H1 (cell line): ENCODE data around the gene RETREG1. TPM values are rescaled to one million over a fixed set of nuclear protein-coding genes. Genes with fewer than 3 reads are reported as not detected.

Source experiments
- CTCF ChIA-PET: fragments of 300-600 bp; sonication (Branson Sonifier 250); formaldehyde crosslinking; loops from one replicate; lab custom pipeline; 2021; ENCODE audit not compliant: partially characterized antibody; lab: Charles Lee
- POLR2A ChIA-PET: fragments of 300-600 bp; sonication (Branson Sonifier 250); formaldehyde crosslinking; loops from one replicate; lab custom pipeline; 2021; ENCODE audit warnings: inconsistent platforms; ENCODE audit not compliant: partially characterized antibody; lab: Charles Lee
- DNase-seq, 2 experiments: peaks; one replicate each; pipeline versions ENCODE4 v3.0.0 to v3.0.0-alpha.2; 2010 to 2022; ENCODE audit warnings: low spot score in 2 of 2, low read depth in 1 of 2, mixed read lengths in 1 of 2
- FAIRE-seq: peaks from 2 replicates; lab custom pipeline; 2011; peaks lifted over from hg19 to GRCh38; lab: Jason Lieb, UNC
- H2AFZ ChIP-seq: 2 replicates; pipeline ENCODE4 v1.8.1; 2012; ENCODE audit warnings: low read length, inconsistent platforms
- H2AK5ac ChIP-seq: 2 replicates; pipeline ENCODE4 v1.6.1; 2013; ENCODE audit warnings: low read depth, low read length
- H2BK120ac ChIP-seq: replicated peaks from 2 replicates; pipeline ENCODE3; 2013; ENCODE audit warnings: low read depth, low read length, inconsistent platforms
- H2BK12ac ChIP-seq: 2 replicates; pipeline ENCODE4 v1.6.1; 2013; ENCODE audit warnings: low read depth, low read length
- H2BK15ac ChIP-seq: 2 replicates; pipeline ENCODE4 v1.6.1; 2013; ENCODE audit warnings: low read length
- H2BK20ac ChIP-seq: 2 replicates; pipeline ENCODE4 v1.6.1; 2013; ENCODE audit warnings: low read length
- H2BK5ac ChIP-seq: 2 replicates; pipeline ENCODE4 v1.6.1; 2013; ENCODE audit warnings: low read depth, low read length
- H3K14ac ChIP-seq: 2 replicates; pipeline ENCODE4 v1.6.1; 2013; ENCODE audit warnings: inconsistent platforms; ENCODE audit not compliant: insufficient read length
- H3K18ac ChIP-seq: 2 replicates; pipeline ENCODE4 v1.6.1; 2013; ENCODE audit warnings: low read length; ENCODE audit errors: extremely low read depth
- H3K23ac ChIP-seq: 2 replicates; pipeline ENCODE4 v1.6.1; 2013; ENCODE audit warnings: inconsistent platforms; ENCODE audit not compliant: insufficient read length
- H3K23me2 ChIP-seq: 2 replicates; pipeline ENCODE4 v1.6.1; 2013; ENCODE audit warnings: low read depth, low read length
- H3K27ac ChIP-seq: 2 replicates; pipeline ENCODE4 v1.6.1; 2011; ENCODE audit warnings: low read depth, low read length, inconsistent platforms
- H3K27me3 ChIP-seq, 4 experiments: replicated peaks in 1 of 4; 1 replicate in 1 of 4; 2 replicates in 3 of 4; pipeline versions ENCODE4 v1.6.1 to v1.8.1; 2011 to 2013; ENCODE audit warnings: low read length in 3 of 4, mild to moderate bottlenecking in 3 of 4, inconsistent platforms in 2 of 4, mixed read lengths in 2 of 4, moderate library complexity in 1 of 4; ENCODE audit not compliant: control insufficient read depth in 3 of 4, insufficient read depth in 3 of 4; ENCODE audit errors: extremely low read depth in 1 of 4
- H3K36me3 ChIP-seq, 4 experiments: 2 replicates each; pipeline versions ENCODE4 v1.6.1 to v1.8.1; 2011 to 2013; ENCODE audit warnings: mild to moderate bottlenecking in 4 of 4, low read length in 3 of 4, moderate library complexity in 2 of 4, control low read depth in 1 of 4, inconsistent platforms in 1 of 4; ENCODE audit not compliant: insufficient read depth in 4 of 4, control insufficient read depth in 2 of 4
- H3K4ac ChIP-seq: replicated peaks from 2 replicates; pipeline ENCODE3; 2013; ENCODE audit warnings: low read length, low read depth, mixed read lengths, inconsistent platforms; ENCODE audit not compliant: insufficient read length
- H3K4me1 ChIP-seq, 4 experiments: replicated peaks in 1 of 4; 1 replicate in 1 of 4; 2 replicates in 3 of 4; pipeline versions ENCODE4 v1.6.1 to v1.8.1; 2011 to 2013; ENCODE audit warnings: low read length in 3 of 4, inconsistent platforms in 2 of 4, mixed read lengths in 1 of 4; ENCODE audit not compliant: insufficient read depth in 4 of 4, control insufficient read depth in 3 of 4
- H3K4me2 ChIP-seq, 2 experiments: 2 replicates each; pipeline versions ENCODE4 v1.6.1 to v1.8.1; 2011 to 2013; ENCODE audit warnings: low read depth in 2 of 2, low read length in 2 of 2, control low read depth in 1 of 2, inconsistent platforms in 1 of 2, mild to moderate bottlenecking in 1 of 2; ENCODE audit not compliant: insufficient read depth in 1 of 2
- H3K4me3 ChIP-seq, 4 experiments: fragments of 200-600, 300-600 bp in 1 of 4; sonication (generic), shearing (Covaris generic), sonication (Bioruptor Twin) in 1 of 4; 2 replicates each; pipeline versions ENCODE4 v1.5.1 to v1.8.1; 2011 to 2016; ENCODE audit warnings: low read length in 4 of 4, low read depth in 3 of 4, control low read depth in 2 of 4, inconsistent platforms in 2 of 4, mild to moderate bottlenecking in 2 of 4, mixed read lengths in 1 of 4, moderate library complexity in 1 of 4; ENCODE audit not compliant: insufficient read depth in 2 of 4; ENCODE audit errors: extremely low read depth in 1 of 4
- H3K56ac ChIP-seq: replicated peaks from 2 replicates; pipeline ENCODE3; 2013; ENCODE audit warnings: low read depth, mild to moderate bottlenecking, mixed read lengths, low read length, inconsistent platforms; ENCODE audit not compliant: insufficient read length
- H3K79me1 ChIP-seq: 2 replicates; pipeline ENCODE4 v1.6.1; 2013; ENCODE audit warnings: low read depth, low read length, control low read depth
- H3K79me2 ChIP-seq, 2 experiments: 2 replicates each; pipeline versions ENCODE4 v1.6.1 to v1.8.1; 2012 to 2013; ENCODE audit warnings: low read length in 2 of 2, mild to moderate bottlenecking in 2 of 2, inconsistent platforms in 1 of 2; ENCODE audit not compliant: insufficient read depth in 2 of 2, control insufficient read depth in 1 of 2
- H3K9ac ChIP-seq, 4 experiments: replicated peaks in 1 of 4; 1 replicate in 1 of 4; 2 replicates in 3 of 4; pipeline versions ENCODE4 v1.6.1 to v1.8.1; 2011 to 2013; ENCODE audit warnings: low read depth in 3 of 4, low read length in 3 of 4, control low read depth in 2 of 4, mild to moderate bottlenecking in 2 of 4, moderate library complexity in 2 of 4, inconsistent platforms in 1 of 4; ENCODE audit errors: extremely low read depth in 1 of 4
- H3K9me3 ChIP-seq, 2 experiments: 2 replicates each; pipeline versions ENCODE4 v1.6.1 to v1.8.1; 2012 to 2013; ENCODE audit warnings: mild to moderate bottlenecking in 2 of 2, moderate library complexity in 2 of 2, control low read depth in 1 of 2, inconsistent platforms in 1 of 2, low read depth in 1 of 2, low read length in 1 of 2, mixed read lengths in 1 of 2; ENCODE audit not compliant: insufficient read depth in 2 of 2
- H4K20me1 ChIP-seq, 2 experiments: replicated peaks in 1 of 2; 2 replicates each; pipeline versions ENCODE3 to v1.8.1; 2011 to 2013; ENCODE audit warnings: inconsistent platforms in 2 of 2, low read length in 2 of 2, mild to moderate bottlenecking in 1 of 2; ENCODE audit not compliant: insufficient read depth in 2 of 2, control insufficient read depth in 1 of 2
- H4K5ac ChIP-seq: 2 replicates; pipeline ENCODE4 v1.6.1; 2013; ENCODE audit warnings: low read length, low read depth, mixed read lengths, inconsistent platforms; ENCODE audit not compliant: insufficient read length
- H4K8ac ChIP-seq: 2 replicates; pipeline ENCODE4 v1.8.0; 2013; ENCODE audit warnings: mild to moderate bottlenecking, moderate library complexity, low read length, inconsistent platforms; ENCODE audit not compliant: insufficient read depth; ENCODE audit errors: extremely low read depth
- H4K91ac ChIP-seq: replicated peaks from 2 replicates; pipeline ENCODE3; 2013; ENCODE audit warnings: low read length, mixed read lengths, inconsistent platforms; ENCODE audit not compliant: insufficient read length
- CBX8 ChIP-seq: fragments of 300-800, 300-1000 bp; sonication (generic); IDR thresholded peaks from 2 replicates; pipeline ENCODE4 v1.7.1; 2016; ENCODE audit warnings: low read depth, low read length, borderline replicate concordance
- CTCF ChIP-seq, 3 experiments: IDR thresholded peaks; 1 replicate in 2 of 3; 2 replicates in 1 of 3; pipeline versions ENCODE4 v1.5.1 to v1.6.1; 2011; ENCODE audit warnings: low read length in 3 of 3, mild to moderate bottlenecking in 3 of 3, inconsistent platforms in 2 of 3, low read depth in 1 of 3, moderate library complexity in 1 of 3; ENCODE audit not compliant: insufficient read depth in 1 of 3; ENCODE audit errors: control extremely low read depth in 1 of 3
- GABPA ChIP-seq: IDR thresholded peaks from 2 replicates; pipeline ENCODE4 v1.6.1; 2011; ENCODE audit warnings: mild to moderate bottlenecking, low read length, moderate library complexity, borderline replicate concordance; ENCODE audit not compliant: insufficient read depth
- HDAC2 ChIP-seq, 2 experiments: fragments of 300-600 bp in 1 of 2; sonication (generic) in 1 of 2; IDR thresholded peaks; 2 replicates each; pipeline ENCODE4 v1.6.1; 2011 to 2012; ENCODE audit warnings: low read depth in 2 of 2, low read length in 2 of 2, mild to moderate bottlenecking in 2 of 2, moderate library complexity in 2 of 2, borderline replicate concordance in 1 of 2, inconsistent platforms in 1 of 2
- KDM1A ChIP-seq: fragments of 200-600, 300-600 bp; sonication (generic); IDR thresholded peaks from 2 replicates; pipeline ENCODE4 v1.7.1; 2016; ENCODE audit warnings: mild to moderate bottlenecking, low read length, borderline replicate concordance
- RXRA ChIP-seq: IDR thresholded peaks from 2 replicates; pipeline ENCODE4 v1.6.1; 2011; ENCODE audit warnings: low read depth, mild to moderate bottlenecking, low read length, moderate library complexity; ENCODE audit not compliant: insufficient read depth
- SIRT6 ChIP-seq: IDR thresholded peaks from one replicate; pipeline ENCODE4 v1.7.1; 2012; ENCODE audit warnings: low read length, inconsistent platforms
- ZNF274 ChIP-seq: IDR thresholded peaks from 2 replicates; pipeline ENCODE4 v1.7.0; 2012; ENCODE audit warnings: low read length, borderline replicate concordance; ENCODE audit errors: extremely low read depth
- WGBS, 2 experiments: shearing (Covaris generic) in 1 of 2; methylation state at CpG; one replicate each; pipeline versions ENCODE4 v1.1.6 to v1.1.7; 2013 to 2015; ENCODE audit warnings: low lambda C conversion rate in 2 of 2, mixed read lengths in 2 of 2, inconsistent platforms in 1 of 2, low coverage in 1 of 2, missing lambda C conversion rate in 1 of 2; ENCODE audit not compliant: insufficient replicate concordance in 2 of 2, insufficient coverage in 1 of 2, insufficient read length in 1 of 2; ENCODE audit errors: extremely low coverage in 1 of 2, missing lambda C conversion rate in 1 of 2; 5-methylcytosine and 5-hydroxymethylcytosine counted together
- polyA plus RNA-seq, 7 experiments: library from polyadenylated mRNA; depleted of rRNA in 3 of 7; stranded (reverse) in 5 of 7; unstranded in 2 of 7; fragments of >200 nt in 5 of 7; fragments of 200-250 nt in 2 of 7; gene quantifications; 1 replicate in 5 of 7; 2 replicates in 1 of 7; 4 replicates in 1 of 7; pipeline versions ENCODE4 v1.2.1 to v1.2.3, GENCODE V29; 2011 to 2013; ENCODE audit warnings: missing spikeins in 2 of 7, mixed read lengths in 2 of 7
- total RNA-seq: library from RNA; stranded (reverse); fragmentation: NEBNext Ultra II Directional; extraction: Animal tissue kit (Norgen Biotek cat#: 25700); gene quantifications from 2 replicates; pipeline ENCODE4 v1.2.1, GENCODE V29; 2021
- TF ChIP-seq, protein P1 (sequence below): IDR thresholded peaks from 2 replicates; pipeline ENCODE4 v1.6.1; 2012; ENCODE audit warnings: inconsistent platforms

The RETREG1 gene
- total and polyA plus RNA-seq, 2 of the 8 experiments (the other 6 are each of a cell fraction or from before 2014, with no cell fraction given): 0.62 to 1.9 TPM

DNA sequence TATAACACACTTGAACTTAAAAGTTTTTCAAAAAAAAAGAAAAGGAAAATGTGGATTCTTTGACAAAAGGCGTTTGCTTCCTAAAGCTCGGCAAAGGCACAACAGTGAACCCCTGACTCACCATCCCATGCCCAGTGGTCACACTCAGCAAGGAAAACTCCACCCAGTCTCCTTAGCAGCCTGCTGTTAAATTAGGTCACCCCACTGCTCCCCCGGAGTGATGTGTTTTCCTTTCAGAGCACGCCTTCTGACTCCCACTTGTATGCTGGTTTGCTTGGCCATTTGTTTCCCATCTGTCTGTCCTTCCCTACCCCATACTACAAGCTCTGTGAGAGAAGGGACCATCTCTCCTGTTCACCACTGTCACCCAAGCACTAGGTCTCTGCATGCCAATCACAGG is 23.8 kb downstream of the RETREG1 start:
- Histone ChIP-seq H4K5ac (no peak overlapping the region), H3K23me2 (no peaks in the 10 kb centered on the region; the same call in 1 of the 2 replicates), H2BK120ac (no peak overlapping the region), H4K91ac (no peak overlapping the region), H3K14ac (no peak overlapping the region), H2BK5ac (no peak overlapping the region), H3K9ac (no peak overlapping the region), H3K4ac (no peak overlapping the region), H3K79me2 (no peaks in the 10 kb centered on the region), H3K79me1 (0 out of 2 replicates have a peak, but pooled peaks cover 2% of the 10 kb centered on the region), H3K4me3 (no peak overlapping the region), H3K27ac (no peak overlapping the region), H3K36me3 (no peaks in the 10 kb centered on the region), H3K56ac (no peak overlapping the region), H2BK20ac (no peak overlapping the region), H2BK12ac (peak overlapping the region; percentile 73; the same call in 1 of the 2 replicates), H4K8ac (no peak overlapping the region), H2BK15ac (peak overlapping the region; percentile 82; the same call in 1 of the 2 replicates), H3K4me1 (peaks cover 0 to 8% (median 0%) of the 10 kb centered on the region in 4 experiments; a peak in 2 of 7 replicates), H2AFZ (no peak overlapping the region), H3K23ac (no peak overlapping the region), H3K27me3 (no peaks in the 10 kb centered on the region), H3K4me2 (no peak overlapping the region; a peak in 1 of 4 replicates), H4K20me1 (peaks cover 0 to 2% of the 10 kb centered on the region in 2 experiments), H2AK5ac (no peak overlapping the region), H3K18ac (no peak overlapping the region), H3K9me3 (no peaks in the 10 kb centered on the region)
- 78% methylated on average over 4 of the region's 4 CpGs; no CpG with 5 or more reads in 1 of the 2 experiments for WGBS, 2 experiments
- POLR2A ChIA-PET: interaction anchor here (0.5 kb wide), 1 partner anchor 163 kb away, joined by 3 read pairs; no protein-coding TSS in a partner anchor
- FAIRE-seq (no peak), DNase-seq (no peak)
- CTCF ChIA-PET: interaction anchor here (0.6 to 4.2 kb wide), 3 partner anchors 8 to 199 kb away, joined by 3 to 19 read pairs (median 3); no protein-coding TSS in a partner anchor
- TF ChIP-seq CTCF (IDR thresholded peaks at IDR 0.05; ENCODE audit: control extremely low read depth in 1 of 3, insufficient read depth in 1 of 3, low read depth in 1 of 3, low read length in 3 of 3): no peak
- TF ChIP-seq ZNF274: no peak
- TF ChIP-seq GABPA: no peak
- TF ChIP-seq, protein P1, sequence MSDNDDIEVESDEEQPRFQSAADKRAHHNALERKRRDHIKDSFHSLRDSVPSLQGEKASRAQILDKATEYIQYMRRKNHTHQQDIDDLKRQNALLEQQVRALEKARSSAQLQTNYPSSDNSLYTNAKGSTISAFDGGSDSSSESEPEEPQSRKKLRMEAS: no peak
- no peak for TF ChIP-seq RXRA
- no peak for TF ChIP-seq HDAC2 (IDR thresholded peaks at IDR 0.05; ENCODE audit: borderline replicate concordance in 1 of 2, low read depth in 2 of 2, low read length in 2 of 2)
- no peak for TF ChIP-seq CBX8
- TF ChIP-seq SIRT6: no peak
- no peak for TF ChIP-seq KDM1A
